ENCODE measurements around the gene P2RY14.

Gene P2RY14

DNA sequence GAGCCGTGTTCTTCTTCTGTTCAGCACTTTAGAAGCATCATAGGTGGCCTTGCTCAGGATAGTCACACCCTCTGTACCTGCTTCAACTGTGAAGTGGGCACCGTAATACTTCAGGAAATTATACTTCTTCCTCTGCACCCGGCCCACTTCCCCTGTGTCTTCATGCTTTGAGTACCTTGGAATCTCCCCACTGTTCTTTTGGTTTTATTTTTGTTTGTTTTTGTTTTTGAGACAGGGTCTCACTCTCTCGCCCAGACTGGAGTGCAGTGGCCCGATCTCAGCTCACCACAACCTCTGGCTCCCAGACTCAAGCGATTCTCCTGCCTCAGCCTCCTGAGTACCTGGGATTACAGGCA, 1.7 kb downstream of the P2RY14 start:
- no peak overlapping the region for H3K9ac ChIP-seq (ENCODE audit: low read length)
- H3K9me3 ChIP-seq (ENCODE audit: control insufficient read depth, low read length), result no peaks in the 10 kb centered on the region
- H3K4me1 ChIP-seq (ENCODE audit: control insufficient read depth, insufficient read depth, low read length), result no peaks in the 10 kb centered on the region
- DNase-seq (ENCODE audit: low read depth), result no peak
- no peaks in the 10 kb centered on the region for H3K27me3 ChIP-seq (replicated peaks; ENCODE audit: control insufficient read depth, insufficient read depth, low read length)
- no peaks in the 10 kb centered on the region for H3K36me3 ChIP-seq (ENCODE audit: control insufficient read depth, insufficient read depth, low read length, severe bottlenecking)
- no peak overlapping the region for H3K4me3 ChIP-seq (ENCODE audit: low read length)

DNA sequence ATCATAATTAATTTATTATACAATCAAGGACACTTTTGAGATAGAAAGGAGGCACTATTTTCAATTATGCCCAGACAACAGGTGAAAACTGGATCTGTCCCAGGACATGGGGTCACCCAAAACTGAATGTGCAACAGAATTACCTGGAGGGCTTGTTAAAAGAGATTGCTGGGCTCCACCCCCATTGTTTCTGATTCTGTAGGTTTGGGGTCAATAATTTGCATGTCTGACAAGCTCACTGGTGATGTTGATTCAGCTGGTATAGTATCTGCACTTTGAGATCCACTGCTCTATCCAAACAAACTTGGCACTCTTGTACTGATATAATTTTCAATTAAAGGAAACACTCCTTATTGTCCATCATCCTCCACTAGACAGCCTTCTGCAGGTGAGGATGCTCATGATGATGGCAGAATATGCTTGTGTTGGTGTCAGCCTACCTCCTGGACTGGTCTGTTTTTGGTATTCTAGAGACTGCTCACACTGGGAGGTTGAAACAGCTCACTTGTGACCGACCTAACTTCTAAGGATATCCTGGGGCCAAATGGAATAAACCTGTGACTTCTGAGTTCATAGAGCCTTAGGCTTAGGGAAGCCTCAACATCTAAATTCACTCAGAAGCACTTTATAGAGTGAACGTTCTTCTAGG, 2.2 kb downstream of the P2RY14 start:
- no peaks in the 10 kb centered on the region for H3K4me1 ChIP-seq (ENCODE audit: control insufficient read depth, insufficient read depth, low read length)
- H3K9me3 ChIP-seq (ENCODE audit: control insufficient read depth, low read length), result no peaks in the 10 kb centered on the region
- DNase-seq (ENCODE audit: low read depth), result no peak
- H3K9ac ChIP-seq (ENCODE audit: low read length), result no peak overlapping the region
- H3K4me3 ChIP-seq (ENCODE audit: low read length), result no peak overlapping the region
- H3K36me3 ChIP-seq (ENCODE audit: control insufficient read depth, insufficient read depth, low read length, severe bottlenecking), result no peaks in the 10 kb centered on the region
- no peaks in the 10 kb centered on the region for H3K27me3 ChIP-seq (replicated peaks; ENCODE audit: control insufficient read depth, insufficient read depth, low read length)

DNA sequence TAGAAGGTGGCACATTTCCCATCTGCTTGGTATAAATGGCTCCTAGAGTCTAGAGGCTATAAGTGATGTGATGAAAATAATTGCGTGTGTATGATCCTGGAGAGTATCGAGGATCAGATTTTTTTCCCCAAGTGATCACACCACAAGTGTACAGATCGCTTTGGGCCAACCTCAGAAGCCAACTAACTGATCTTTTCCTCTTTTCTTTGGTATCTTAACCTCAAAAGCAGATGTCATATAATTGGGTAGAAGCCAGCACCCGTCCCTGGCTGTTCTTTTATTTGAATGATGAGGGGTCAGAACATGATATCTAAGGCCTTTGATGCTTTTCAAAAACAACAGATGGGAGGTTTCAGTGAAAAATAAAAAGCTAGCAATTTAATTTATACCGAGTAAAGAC, 3.3 kb downstream of the P2RY14 start:
- H3K4me3 ChIP-seq (ENCODE audit: low read length), result no peak overlapping the region
- H3K9ac ChIP-seq (ENCODE audit: low read length), result no peak overlapping the region
- no peaks in the 10 kb centered on the region for H3K9me3 ChIP-seq (ENCODE audit: control insufficient read depth, low read length)
- H3K27me3 ChIP-seq (replicated peaks; ENCODE audit: control insufficient read depth, insufficient read depth, low read length), result no peaks in the 10 kb centered on the region
- DNase-seq (ENCODE audit: low read depth), result no peak
- no peaks in the 10 kb centered on the region for H3K36me3 ChIP-seq (ENCODE audit: control insufficient read depth, insufficient read depth, low read length, severe bottlenecking)
- no peaks in the 10 kb centered on the region for H3K4me1 ChIP-seq (ENCODE audit: control insufficient read depth, insufficient read depth, low read length)

DNA sequence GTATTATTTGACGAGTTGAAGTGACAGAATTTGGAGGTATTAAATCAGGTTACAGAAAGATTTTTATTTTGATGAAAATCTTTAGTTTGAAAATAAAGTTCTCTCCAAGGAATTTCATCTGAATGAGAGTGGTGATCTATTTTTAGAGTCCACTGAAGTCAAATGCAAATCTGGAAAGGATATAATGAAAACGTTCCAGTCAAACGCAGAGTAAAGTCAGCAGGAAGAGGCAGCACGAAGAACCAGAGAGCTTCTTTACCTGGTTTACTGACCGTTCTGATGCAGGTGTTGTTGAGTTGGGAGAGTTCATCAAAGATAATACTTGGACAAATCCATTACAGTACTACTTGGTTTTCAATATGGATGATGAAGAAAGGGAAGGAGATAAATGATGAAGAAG, 8.7 kb downstream of the P2RY14 start:
- H3K9me3 ChIP-seq (ENCODE audit: control insufficient read depth, low read length), result no peaks in the 10 kb centered on the region
- H3K36me3 ChIP-seq (ENCODE audit: control insufficient read depth, insufficient read depth, low read length, severe bottlenecking), result no peaks in the 10 kb centered on the region
- DNase-seq (ENCODE audit: low read depth), result no peak
- H3K9ac ChIP-seq (ENCODE audit: low read length), result no peak overlapping the region
- H3K4me1 ChIP-seq (ENCODE audit: control insufficient read depth, insufficient read depth, low read length), result peaks cover 2% of the 10 kb centered on the region
- H3K27me3 ChIP-seq (replicated peaks; ENCODE audit: control insufficient read depth, insufficient read depth, low read length), result no peaks in the 10 kb centered on the region
- no peak overlapping the region for H3K4me3 ChIP-seq (ENCODE audit: low read length)

DNA sequence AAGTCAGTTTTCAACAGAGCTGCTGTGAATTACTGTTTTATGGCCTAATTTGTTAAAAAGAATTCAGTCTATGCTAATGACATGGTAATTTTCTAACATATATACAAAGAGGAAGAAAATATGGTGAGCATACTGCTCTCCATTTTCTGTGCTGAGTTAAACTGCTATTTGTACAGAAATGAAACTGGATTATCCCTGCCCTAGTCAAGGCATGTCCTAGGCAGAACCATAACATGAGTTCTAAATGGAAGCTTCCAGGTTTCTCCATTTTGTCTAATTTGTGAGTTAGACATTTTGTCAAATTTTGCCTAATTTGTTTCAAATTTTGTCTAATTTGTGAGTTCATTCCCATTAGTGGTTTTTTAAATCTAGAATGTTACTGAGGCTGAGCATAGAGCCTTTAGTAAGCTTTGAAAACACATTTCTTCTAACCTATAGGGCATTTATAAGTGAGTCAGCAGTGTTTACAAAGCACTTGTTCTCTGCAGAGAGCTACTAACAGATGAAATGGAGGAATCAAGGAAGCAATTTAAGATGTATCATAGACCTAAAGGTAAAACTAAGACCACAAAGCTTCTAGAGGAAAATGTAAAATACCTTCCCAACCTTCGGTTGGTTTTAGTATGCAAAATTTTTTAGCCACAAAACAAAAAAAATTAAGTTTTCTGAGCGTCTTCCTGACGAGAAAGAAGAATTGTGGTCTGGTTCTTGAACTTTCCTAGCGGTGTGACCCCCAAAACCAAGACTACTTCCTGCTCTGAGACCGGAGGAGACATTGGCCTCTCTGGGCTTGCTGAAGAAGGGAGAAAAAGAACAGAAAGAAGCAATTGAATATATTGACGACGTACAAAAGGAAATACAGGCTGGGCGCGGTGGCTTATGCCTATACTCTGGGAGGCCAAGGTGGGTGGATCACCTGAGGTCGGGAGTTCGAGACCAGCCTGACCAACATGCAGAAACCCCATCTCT, 9.8 kb downstream of the P2RY14 start:
- Histone ChIP-seq H3K36me3 (ENCODE audit: control insufficient read depth, insufficient read depth, low read length, severe bottlenecking) (no peaks in the 10 kb centered on the region), H3K4me3 (ENCODE audit: low read length) (no peak overlapping the region), H3K9ac (ENCODE audit: low read length) (no peak overlapping the region), H3K9me3 (ENCODE audit: control insufficient read depth, low read length) (no peaks in the 10 kb centered on the region), H3K4me1 (ENCODE audit: control insufficient read depth, insufficient read depth, low read length) (peaks cover 2% of the 10 kb centered on the region), H3K27me3 (replicated peaks; ENCODE audit: control insufficient read depth, insufficient read depth, low read length) (no peaks in the 10 kb centered on the region)
- DNase-seq (ENCODE audit: low read depth), result no peak

DNA sequence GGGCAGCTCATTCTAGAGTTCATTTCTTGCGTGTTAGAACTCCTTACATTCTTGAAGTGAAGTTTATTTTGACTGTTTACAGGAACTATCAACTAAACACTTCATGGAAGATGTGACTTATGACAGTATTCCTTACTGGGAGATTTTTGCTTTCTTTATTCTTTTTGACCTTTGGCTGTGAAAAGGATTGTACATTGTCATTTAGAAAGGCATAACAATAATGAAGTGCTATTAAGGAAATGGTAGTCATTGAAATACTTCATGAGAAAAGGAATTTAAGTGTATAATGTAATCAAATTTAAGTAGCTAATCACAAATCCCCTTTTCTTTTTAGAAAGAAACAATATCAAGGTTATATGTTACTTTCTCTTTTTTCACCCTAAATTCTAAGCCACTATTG, 11.3 kb downstream of the P2RY14 start:
- Histone ChIP-seq H3K4me3 (ENCODE audit: low read length) (no peak overlapping the region), H3K4me1 (ENCODE audit: control insufficient read depth, insufficient read depth, low read length) (peaks cover 2% of the 10 kb centered on the region), H3K27me3 (replicated peaks; ENCODE audit: control insufficient read depth, insufficient read depth, low read length) (no peaks in the 10 kb centered on the region), H3K36me3 (ENCODE audit: control insufficient read depth, insufficient read depth, low read length, severe bottlenecking) (no peaks in the 10 kb centered on the region), H3K9ac (ENCODE audit: low read length) (no peak overlapping the region), H3K9me3 (ENCODE audit: control insufficient read depth, low read length) (no peaks in the 10 kb centered on the region)
- DNase-seq (ENCODE audit: low read depth), result no peak

DNA sequence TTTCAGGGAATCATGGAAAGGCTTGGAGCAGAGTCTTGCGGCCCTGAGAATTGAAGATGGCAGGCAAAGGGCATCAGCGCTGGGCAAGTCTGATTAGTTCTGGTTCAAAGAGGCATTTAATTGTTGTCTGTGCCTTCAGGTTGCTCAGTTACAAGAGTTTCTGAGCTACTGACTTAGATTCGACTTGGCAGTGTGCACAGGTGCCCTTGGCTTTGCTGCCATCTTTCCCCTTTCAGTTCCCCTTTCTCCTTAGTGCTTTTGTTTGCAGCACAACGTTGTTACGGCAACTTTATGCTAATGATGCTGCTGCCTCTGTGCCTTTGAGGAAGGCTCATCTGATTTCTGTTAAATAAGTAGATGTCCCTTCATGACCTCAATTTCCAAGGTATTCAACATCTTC, 12.5 kb downstream of the P2RY14 start:
- Histone ChIP-seq H3K9me3 (ENCODE audit: control insufficient read depth, low read length) (no peaks in the 10 kb centered on the region), H3K4me1 (ENCODE audit: control insufficient read depth, insufficient read depth, low read length) (peaks cover 2% of the 10 kb centered on the region), H3K4me3 (ENCODE audit: low read length) (no peak overlapping the region), H3K27me3 (replicated peaks; ENCODE audit: control insufficient read depth, insufficient read depth, low read length) (no peaks in the 10 kb centered on the region), H3K36me3 (ENCODE audit: control insufficient read depth, insufficient read depth, low read length, severe bottlenecking) (no peaks in the 10 kb centered on the region), H3K9ac (ENCODE audit: low read length) (no peak overlapping the region)
- DNase-seq (ENCODE audit: low read depth), result no peak

DNA sequence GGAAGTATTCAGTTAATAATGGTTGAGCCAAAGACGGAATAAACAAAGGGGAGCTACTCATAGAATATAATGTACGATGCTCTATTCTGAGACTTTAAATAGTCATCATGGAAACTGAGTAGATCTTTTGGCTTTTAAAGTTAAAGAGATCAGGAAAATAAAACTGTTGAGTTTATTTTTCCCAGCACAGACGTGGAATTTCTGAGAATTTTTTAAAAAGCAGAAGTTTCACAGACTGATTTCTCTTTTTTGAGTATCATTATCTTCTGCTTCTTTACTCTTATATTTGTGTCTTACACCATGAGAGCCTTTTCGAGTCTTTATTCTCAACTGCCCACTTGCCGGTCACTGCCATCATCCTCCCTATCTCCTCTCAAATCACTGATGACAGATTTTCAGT, 13.2 kb downstream of the P2RY14 start:
- H3K4me1 ChIP-seq (ENCODE audit: control insufficient read depth, insufficient read depth, low read length), result peaks cover 2% of the 10 kb centered on the region
- H3K36me3 ChIP-seq (ENCODE audit: control insufficient read depth, insufficient read depth, low read length, severe bottlenecking), result no peaks in the 10 kb centered on the region
- no peak for DNase-seq (ENCODE audit: low read depth)
- H3K9ac ChIP-seq (ENCODE audit: low read length), result no peak overlapping the region
- H3K4me3 ChIP-seq (ENCODE audit: low read length), result no peak overlapping the region
- H3K9me3 ChIP-seq (ENCODE audit: control insufficient read depth, low read length), result no peaks in the 10 kb centered on the region
- no peaks in the 10 kb centered on the region for H3K27me3 ChIP-seq (replicated peaks; ENCODE audit: control insufficient read depth, insufficient read depth, low read length)

DNA sequence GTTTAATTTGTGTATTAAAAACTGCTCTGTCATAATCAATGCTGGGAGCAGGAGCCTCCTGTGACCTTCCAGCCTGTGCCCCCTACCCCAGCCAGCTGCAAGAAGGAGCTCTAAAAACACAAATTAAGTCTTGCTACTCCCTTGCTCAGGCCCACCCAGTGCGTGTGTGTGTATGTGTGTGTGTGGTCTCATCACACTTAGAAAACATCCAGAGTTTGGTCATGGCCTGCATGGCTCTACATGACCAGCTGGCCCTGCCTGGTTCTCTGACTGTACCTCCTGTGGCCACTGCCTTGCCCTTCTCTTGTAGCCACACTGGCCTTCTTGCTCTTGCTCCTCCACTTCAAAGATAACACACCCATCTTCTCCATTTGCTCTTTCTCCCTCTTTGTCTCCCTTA, 13.7 kb downstream of the P2RY14 start:
- Histone ChIP-seq H3K9me3 (ENCODE audit: control insufficient read depth, low read length) (no peaks in the 10 kb centered on the region), H3K4me1 (ENCODE audit: control insufficient read depth, insufficient read depth, low read length) (peaks cover 2% of the 10 kb centered on the region), H3K36me3 (ENCODE audit: control insufficient read depth, insufficient read depth, low read length, severe bottlenecking) (no peaks in the 10 kb centered on the region), H3K4me3 (ENCODE audit: low read length) (no peak overlapping the region), H3K27me3 (replicated peaks; ENCODE audit: control insufficient read depth, insufficient read depth, low read length) (no peaks in the 10 kb centered on the region), H3K9ac (ENCODE audit: low read length) (no peak overlapping the region)
- DNase-seq (ENCODE audit: low read depth), result no peak

DNA sequence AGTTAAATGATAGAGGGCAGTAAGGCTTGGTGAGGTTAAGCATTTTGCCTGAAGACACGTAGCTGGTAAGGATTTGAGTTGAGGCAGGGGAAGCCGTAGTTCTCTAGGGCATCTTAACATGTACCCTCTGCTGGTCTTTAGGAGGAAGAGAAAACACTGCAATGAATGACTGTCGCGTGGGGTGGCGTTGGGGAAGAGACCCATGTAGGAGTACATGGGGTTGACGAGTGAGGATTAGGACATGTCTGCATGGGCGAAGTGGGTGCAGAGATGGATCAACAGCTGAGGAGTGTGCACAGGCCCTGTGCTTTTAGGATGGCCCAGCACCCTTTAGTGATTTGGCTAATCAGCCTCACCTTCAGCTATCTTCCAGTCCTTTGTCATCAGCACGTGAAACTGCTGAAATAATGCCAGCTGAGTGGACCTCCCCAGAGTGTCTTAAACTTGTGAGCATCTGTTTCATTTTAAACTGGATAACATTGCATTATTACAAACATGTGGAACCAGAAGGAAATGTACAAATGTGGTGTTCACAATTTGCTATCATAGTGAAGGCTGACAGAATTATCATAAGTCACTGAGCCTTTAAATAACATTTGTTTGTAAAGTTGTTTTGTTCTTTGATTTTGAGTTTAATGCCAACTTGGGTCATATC, 15.3 kb downstream of the P2RY14 start:
- peaks cover 3% of the 10 kb centered on the region for H3K27me3 ChIP-seq (replicated peaks; ENCODE audit: control insufficient read depth, insufficient read depth, low read length)
- no peaks in the 10 kb centered on the region for H3K36me3 ChIP-seq (ENCODE audit: control insufficient read depth, insufficient read depth, low read length, severe bottlenecking)
- no peak overlapping the region for H3K4me3 ChIP-seq (ENCODE audit: low read length)
- no peaks in the 10 kb centered on the region for H3K4me1 ChIP-seq (ENCODE audit: control insufficient read depth, insufficient read depth, low read length)
- DNase-seq (ENCODE audit: low read depth), result peak; percentile 76
- no peaks in the 10 kb centered on the region for H3K9me3 ChIP-seq (ENCODE audit: control insufficient read depth, low read length)
- no peak overlapping the region for H3K9ac ChIP-seq (ENCODE audit: low read length)

DNA sequence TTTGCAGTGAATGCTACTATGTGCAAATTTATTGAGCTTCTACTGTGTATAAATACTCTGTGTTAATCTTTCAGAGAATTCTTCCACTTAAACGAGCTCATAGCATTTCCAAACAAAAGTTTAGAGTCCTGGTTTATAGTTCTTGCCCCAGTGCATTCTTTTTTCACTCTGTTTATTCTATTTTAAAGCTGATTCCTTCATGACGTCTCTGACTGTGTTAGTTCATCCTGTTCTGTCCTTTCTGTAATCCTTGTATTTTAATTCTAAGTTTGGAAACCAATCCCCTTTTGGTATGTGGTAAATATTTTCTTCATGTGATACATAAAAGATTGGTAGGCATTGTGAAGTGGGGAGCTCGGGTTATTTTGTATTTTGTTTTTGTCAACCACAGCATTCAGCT, 18.7 kb downstream of the P2RY14 start:
- peak; percentile 55 for DNase-seq (ENCODE audit: low read depth)
- H3K4me1 ChIP-seq (ENCODE audit: control insufficient read depth, insufficient read depth, low read length), result no peaks in the 10 kb centered on the region
- H3K9ac ChIP-seq (ENCODE audit: low read length), result no peak overlapping the region
- H3K27me3 ChIP-seq (replicated peaks; ENCODE audit: control insufficient read depth, insufficient read depth, low read length), result peaks cover 3% of the 10 kb centered on the region
- no peaks in the 10 kb centered on the region for H3K36me3 ChIP-seq (ENCODE audit: control insufficient read depth, insufficient read depth, low read length, severe bottlenecking)
- H3K9me3 ChIP-seq (ENCODE audit: control insufficient read depth, low read length), result no peaks in the 10 kb centered on the region
- no peak overlapping the region for H3K4me3 ChIP-seq (ENCODE audit: low read length)

All from adipocyte (in vitro differentiated cells).